K562 (cell line): ENCODE data around the gene TMBIM4.

Source experiments
- CREB1 ChIP-seq, 2 experiments: sonication (generic) in 1 of 2; formaldehyde crosslinking in 1 of 2; IDR thresholded peaks; 2 replicates each; pipeline versions ENCODE4 v1.6.1 to v1.8.0; 2012 to 2022; ENCODE audit warnings: inconsistent platforms in 1 of 2, mild to moderate bottlenecking in 1 of 2, missing genetic modification reagents in 1 of 2, moderate library complexity in 1 of 2
- CTCF ChIP-seq, 3 experiments: IDR thresholded peaks in 2 of 3; conservative IDR thresholded peaks in 1 of 3; 2 replicates each; pipeline ENCODE4 v1.5.1; 2011 to 2012; ENCODE audit warnings: low read length in 3 of 3, mild to moderate bottlenecking in 3 of 3, control low read depth in 2 of 3, improper control_type of control experiment in 1 of 3, inconsistent platforms in 1 of 3, low read depth in 1 of 3, mixed read lengths in 1 of 3, moderate library complexity in 1 of 3; ENCODE audit not compliant: insufficient read depth in 2 of 3
- EGR1 ChIP-seq: fragments of 450-650 bp; conservative IDR thresholded peaks from 2 replicates; pipeline ENCODE4 v1.6.1; 2017; ENCODE audit warnings: mild to moderate bottlenecking
- HDAC3 ChIP-seq: fragments of 450-650 bp; IDR thresholded peaks from 2 replicates; pipeline ENCODE4 v1.6.1; 2018; ENCODE audit warnings: borderline replicate concordance, mild to moderate bottlenecking, moderate library complexity; ENCODE audit not compliant: partially characterized antibody
- NFE2L1 ChIP-seq: fragments of 450-650 bp; IDR thresholded peaks from 2 replicates; pipeline ENCODE4 v1.6.1; 2016; ENCODE audit warnings: missing genetic modification characterization, low read depth, mild to moderate bottlenecking, missing compliant biosample characterization, moderate library complexity, borderline replicate concordance
- ZNF407 ChIP-seq: fragments of 450-650 bp; IDR thresholded peaks from 2 replicates; pipeline ENCODE4 v1.6.1; 2016; ENCODE audit warnings: low read depth

DNA sequence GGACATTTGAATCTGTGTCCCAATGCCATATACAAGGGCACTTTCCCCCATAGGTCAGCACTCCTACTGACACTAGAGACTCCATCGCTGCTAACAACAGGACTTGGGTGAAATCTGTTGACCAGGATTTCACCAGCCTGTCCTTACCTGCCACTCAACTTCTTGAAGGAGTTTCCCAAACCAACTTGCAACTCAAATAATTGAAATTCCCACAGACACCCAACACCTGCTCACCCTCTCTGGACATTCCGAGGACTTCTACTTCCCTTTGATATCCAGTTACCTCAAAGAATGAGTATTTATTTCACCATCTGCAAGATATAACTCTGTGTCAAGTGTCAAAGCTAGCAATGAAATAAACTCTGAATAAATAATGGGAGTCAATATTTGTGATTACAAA is 83.8 kb downstream of the TMBIM4 start:
- no peak for TF ChIP-seq HDAC3
- TF ChIP-seq NFE2L1 (tag), result no peak
- TF ChIP-seq ZNF407, result no peak
- no peak for TF ChIP-seq CTCF (IDR thresholded peaks at IDR 0.05 in 2 of 3, conservative IDR thresholded peaks at IDR 0.05 in 1 of 3; ENCODE audit: insufficient read depth in 2 of 3, low read depth in 1 of 3, low read length in 3 of 3)
- no peak for TF ChIP-seq CREB1 (IDR thresholded peaks at IDR 0.05)
- TF ChIP-seq CREB1 (CRISPR knock-in tag; IDR thresholded peaks at IDR 0.05), result no peak
- TF ChIP-seq EGR1, result no peak
